GM23338 (cell line): ENCODE measurements around the gene SLC25A26. TPM values are rescaled to one million over a fixed set of nuclear protein-coding genes. Genes with fewer than 3 reads are reported as not detected.

Experiments
- ATAC-seq: fragments of 200-7000 bp; cut with Tn5 transposase; 3 replicates; pipeline ENCODE4 v1.9.1; 2020
- DNase-seq: peaks from one replicate; pipeline ENCODE4 v3.0.0-alpha.2; 2015; ENCODE audit warnings: low spot score
- H2AFZ ChIP-seq: fragments of 200-600 bp; sonication (generic); 2 replicates; pipeline ENCODE4 v1.8.0; 2016; ENCODE audit warnings: antibody characterized with exemption, mild to moderate bottlenecking, moderate library complexity
- H3F3A ChIP-seq: fragments of 200-600 bp; sonication (generic); replicated peaks from 2 replicates; pipeline ENCODE4 v1.8.0; 2017; ENCODE audit warnings: antibody characterized with exemption, mixed run types, low read depth
- H3K27ac ChIP-seq: fragments of 200-600 bp; sonication (generic); 2 replicates; pipeline ENCODE4 v1.6.1; 2016; ENCODE audit warnings: low read depth
- H3K27me3 ChIP-seq: fragments of 200-600 bp; sonication (generic); 2 replicates; pipeline ENCODE4 v1.8.0; 2016; ENCODE audit warnings: mild to moderate bottlenecking, mixed run types, moderate library complexity; ENCODE audit not compliant: insufficient read depth
- H3K36me3 ChIP-seq: fragments of 200-600 bp; sonication (generic); 2 replicates; pipeline ENCODE4 v1.8.0; 2016; ENCODE audit warnings: mild to moderate bottlenecking; ENCODE audit not compliant: insufficient read depth
- H3K4me1 ChIP-seq: fragments of 200-600 bp; sonication (generic); 2 replicates; pipeline ENCODE4 v1.8.0; 2016; ENCODE audit warnings: mild to moderate bottlenecking, moderate library complexity; ENCODE audit not compliant: insufficient read depth
- H3K4me2 ChIP-seq: fragments of 200-600 bp; sonication (generic); 2 replicates; pipeline ENCODE4 v1.7.1; 2017; ENCODE audit warnings: mixed run types
- H3K4me3 ChIP-seq: fragments of 200-600 bp; sonication (generic); 2 replicates; pipeline ENCODE4 v1.6.1; 2016; ENCODE audit warnings: mixed run types
- H3K79me2 ChIP-seq: fragments of 200-600 bp; sonication (generic); replicated peaks from 2 replicates; pipeline ENCODE4 v1.8.0; 2017; ENCODE audit warnings: mild to moderate bottlenecking; ENCODE audit not compliant: insufficient read depth
- H3K9me2 ChIP-seq: fragments of 200-600 bp; sonication (generic); 2 replicates; pipeline ENCODE4 v1.8.0; 2017; ENCODE audit not compliant: insufficient read depth
- H4K20me1 ChIP-seq: fragments of 200-600 bp; sonication (generic); replicated peaks from 2 replicates; pipeline ENCODE4 v1.8.0; 2017; ENCODE audit warnings: mild to moderate bottlenecking; ENCODE audit not compliant: insufficient read depth
- H3K27ac Mint-ChIP-seq: 2 replicates; pipeline ENCODE4 v1.8.0; 2020; ENCODE audit warnings: inconsistent platforms, mild to moderate bottlenecking, moderate library complexity, mixed read lengths
- H3K27me3 Mint-ChIP-seq: 3 replicates; pipeline ENCODE4 v1.8.0; 2022; ENCODE audit warnings: low read depth, mild to moderate bottlenecking, moderate library complexity, mixed read lengths, inconsistent platforms; ENCODE audit not compliant: insufficient read depth, poor library complexity
- H3K36me3 Mint-ChIP-seq: 3 replicates; pipeline ENCODE4 v1.8.0; 2021; ENCODE audit warnings: low read depth, mild to moderate bottlenecking, inconsistent platforms, moderate library complexity, mixed read lengths
- H3K4me1 Mint-ChIP-seq: 3 replicates; pipeline ENCODE4 v1.8.0; 2020; ENCODE audit warnings: mild to moderate bottlenecking, inconsistent platforms, mixed read lengths
- H3K4me3 Mint-ChIP-seq: 3 replicates; pipeline ENCODE4 v1.8.0; 2021; ENCODE audit warnings: moderate library complexity, mild to moderate bottlenecking, inconsistent platforms, mixed read lengths
- H3K9me3 Mint-ChIP-seq: 3 replicates; pipeline ENCODE4 v1.8.0; 2020; ENCODE audit warnings: moderate library complexity, mild to moderate bottlenecking, inconsistent platforms, mixed read lengths
- CREB1 ChIP-seq: fragments of 250-450 bp; sonication (Bioruptor Pico); IDR thresholded peaks from 2 replicates; pipeline ENCODE4 v1.5.0; 2020; ENCODE audit warnings: low read depth, mild to moderate bottlenecking, moderate library complexity
- CTCF ChIP-seq, 2 experiments: fragments of 200-600 bp in 1 of 2; sonication (generic) in 1 of 2; conservative IDR thresholded peaks; 2 replicates each; pipeline versions ENCODE4 v1.5.1 to v1.6.1; 2016 to 2017; ENCODE audit warnings: antibody characterized with exemption in 2 of 2, low read depth in 2 of 2, mild to moderate bottlenecking in 2 of 2, moderate library complexity in 1 of 2
- ETS1 ChIP-seq: IDR thresholded peaks from 2 replicates; pipeline ENCODE4 v1.6.1; 2016; ENCODE audit warnings: antibody characterized with exemption
- JUNB ChIP-seq: IDR thresholded peaks from one replicate; pipeline ENCODE4 v1.6.1; 2016; ENCODE audit warnings: antibody characterized with exemption; ENCODE audit not compliant: unreplicated experiment
- NANOG ChIP-seq: IDR thresholded peaks from 2 replicates; pipeline ENCODE4 v1.6.1; 2016; ENCODE audit warnings: antibody characterized with exemption, borderline replicate concordance
- POLR2AphosphoS5 ChIP-seq: IDR thresholded peaks from 2 replicates; pipeline ENCODE4 v1.6.1; 2016; ENCODE audit warnings: antibody characterized with exemption, low read depth
- STAT1 ChIP-seq: IDR thresholded peaks from one replicate; pipeline ENCODE4 v1.6.1; 2016; ENCODE audit warnings: antibody characterized with exemption; ENCODE audit not compliant: unreplicated experiment
- ZNF114 ChIP-seq: fragments of 250-450 bp; sonication (Bioruptor Pico); IDR thresholded peaks from 2 replicates; pipeline ENCODE4 v1.5.0; 2020; ENCODE audit warnings: mild to moderate bottlenecking, moderate library complexity
- ZNF331 ChIP-seq: fragments of 250-450 bp; sonication (Bioruptor Pico); IDR thresholded peaks from 2 replicates; pipeline ENCODE4 v1.5.0; 2020; ENCODE audit warnings: low read depth, mild to moderate bottlenecking, moderate library complexity
- ZNF462 ChIP-seq: fragments of 250-450 bp; sonication (Bioruptor Pico); IDR thresholded peaks from 2 replicates; pipeline ENCODE4 v1.5.0; 2020; ENCODE audit warnings: mild to moderate bottlenecking, moderate library complexity
- polyA plus RNA-seq: library from polyadenylated mRNA; unstranded; fragments of >200 nt; fragmentation: Nextera tagmentation; extraction: Ambion mirVana; gene quantifications from 2 replicates; pipeline ENCODE4 v1.2.1, GENCODE V29; 2016
- total RNA-seq: library from RNA; depleted of rRNA; stranded (reverse); fragments of >200 nt; shearing (Covaris generic); gene quantifications from 2 replicates; pipeline ENCODE4 v1.2.3, GENCODE V29; 2014
- TF ChIP-seq, protein P1 (sequence below): IDR thresholded peaks from one replicate; pipeline ENCODE4 v1.6.1; 2018; ENCODE audit warnings: antibody characterized with exemption; ENCODE audit not compliant: unreplicated experiment

The SLC25A26 gene
- total and polyA plus RNA-seq, 2 experiments from 2014 or later: 24.8 to 40.2 TPM

- no peaks in the 10 kb centered on the region for H3F3A ChIP-seq
- H3K9me3 Mint-ChIP-seq: no peaks in the 10 kb centered on the region
- H3K36me3 ChIP-seq: no peaks in the 10 kb centered on the region
- H2AFZ ChIP-seq: no peak overlapping the region
- H3K4me1 ChIP-seq: peaks cover 15% of the 10 kb centered on the region
- H3K4me1 Mint-ChIP-seq: peaks cover 5% of the 10 kb centered on the region; the same call in 2 of the 3 replicates
- DNase-seq (no peak), ATAC-seq (no peak)
- H3K79me2 ChIP-seq: no peaks in the 10 kb centered on the region
- no peaks in the 10 kb centered on the region for H3K36me3 Mint-ChIP-seq
- no peak overlapping the region for H3K27ac Mint-ChIP-seq
- no peak overlapping the region for H3K27ac ChIP-seq
- H3K4me3 Mint-ChIP-seq: no peak overlapping the region
- H3K9me2 ChIP-seq: no peaks in the 10 kb centered on the region
- H3K4me2 ChIP-seq: no peak overlapping the region
- TF ChIP-seq JUNB (no peak), STAT1 (no peak), CREB1 (CRISPR knock-in tag) (no peak), POLR2AphosphoS5 (no peak), ZNF462 (CRISPR knock-in tag) (no peak), NANOG (no peak), ZNF114 (no peak), ZNF331 (CRISPR knock-in tag) (no peak), ETS1 (no peak), CTCF (conservative IDR thresholded peaks at IDR 0.05; ENCODE audit: low read depth in 2 of 2) (no peak)
- TF ChIP-seq, protein P1, sequence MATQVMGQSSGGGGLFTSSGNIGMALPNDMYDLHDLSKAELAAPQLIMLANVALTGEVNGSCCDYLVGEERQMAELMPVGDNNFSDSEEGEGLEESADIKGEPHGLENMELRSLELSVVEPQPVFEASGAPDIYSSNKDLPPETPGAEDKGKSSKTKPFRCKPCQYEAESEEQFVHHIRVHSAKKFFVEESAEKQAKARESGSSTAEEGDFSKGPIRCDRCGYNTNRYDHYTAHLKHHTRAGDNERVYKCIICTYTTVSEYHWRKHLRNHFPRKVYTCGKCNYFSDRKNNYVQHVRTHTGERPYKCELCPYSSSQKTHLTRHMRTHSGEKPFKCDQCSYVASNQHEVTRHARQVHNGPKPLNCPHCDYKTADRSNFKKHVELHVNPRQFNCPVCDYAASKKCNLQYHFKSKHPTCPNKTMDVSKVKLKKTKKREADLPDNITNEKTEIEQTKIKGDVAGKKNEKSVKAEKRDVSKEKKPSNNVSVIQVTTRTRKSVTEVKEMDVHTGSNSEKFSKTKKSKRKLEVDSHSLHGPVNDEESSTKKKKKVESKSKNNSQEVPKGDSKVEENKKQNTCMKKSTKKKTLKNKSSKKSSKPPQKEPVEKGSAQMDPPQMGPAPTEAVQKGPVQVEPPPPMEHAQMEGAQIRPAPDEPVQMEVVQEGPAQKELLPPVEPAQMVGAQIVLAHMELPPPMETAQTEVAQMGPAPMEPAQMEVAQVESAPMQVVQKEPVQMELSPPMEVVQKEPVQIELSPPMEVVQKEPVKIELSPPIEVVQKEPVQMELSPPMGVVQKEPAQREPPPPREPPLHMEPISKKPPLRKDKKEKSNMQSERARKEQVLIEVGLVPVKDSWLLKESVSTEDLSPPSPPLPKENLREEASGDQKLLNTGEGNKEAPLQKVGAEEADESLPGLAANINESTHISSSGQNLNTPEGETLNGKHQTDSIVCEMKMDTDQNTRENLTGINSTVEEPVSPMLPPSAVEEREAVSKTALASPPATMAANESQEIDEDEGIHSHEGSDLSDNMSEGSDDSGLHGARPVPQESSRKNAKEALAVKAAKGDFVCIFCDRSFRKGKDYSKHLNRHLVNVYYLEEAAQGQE: no peak
- H3K27me3 Mint-ChIP-seq: no peaks in the 10 kb centered on the region
- H3K27me3 ChIP-seq: no peaks in the 10 kb centered on the region
- no peaks in the 10 kb centered on the region for H4K20me1 ChIP-seq
- no peak overlapping the region for H3K4me3 ChIP-seq
These were observed 135.2 kb downstream of the SLC25A26 start for GRCh38 chr3:66355997-66356396.
